Measurements from ENCODE around the gene BRPF1.

BRPF1 gene

DNA sequence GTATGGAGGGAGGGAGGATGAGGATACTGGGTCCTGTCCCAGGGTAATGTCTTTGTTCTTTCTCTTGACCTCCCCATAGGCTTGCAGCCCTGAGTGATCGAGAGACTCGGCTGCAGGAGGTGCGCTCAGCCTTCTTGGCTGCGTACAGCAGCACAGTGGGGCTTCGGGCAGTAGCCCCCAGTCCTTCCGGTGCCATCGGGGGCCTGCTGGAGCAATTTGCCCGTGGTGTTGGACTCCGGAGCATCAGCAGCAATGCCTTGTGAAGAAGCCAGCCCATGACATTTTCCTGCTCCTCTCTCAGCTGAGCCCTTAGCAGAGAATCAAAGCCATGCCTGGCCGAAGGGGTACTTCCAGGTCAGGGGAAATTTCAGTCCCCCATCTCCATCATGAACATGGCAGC lies 29.8 kb upstream of the BRPF1 start:
- DNase-seq, result no peak

DNA sequence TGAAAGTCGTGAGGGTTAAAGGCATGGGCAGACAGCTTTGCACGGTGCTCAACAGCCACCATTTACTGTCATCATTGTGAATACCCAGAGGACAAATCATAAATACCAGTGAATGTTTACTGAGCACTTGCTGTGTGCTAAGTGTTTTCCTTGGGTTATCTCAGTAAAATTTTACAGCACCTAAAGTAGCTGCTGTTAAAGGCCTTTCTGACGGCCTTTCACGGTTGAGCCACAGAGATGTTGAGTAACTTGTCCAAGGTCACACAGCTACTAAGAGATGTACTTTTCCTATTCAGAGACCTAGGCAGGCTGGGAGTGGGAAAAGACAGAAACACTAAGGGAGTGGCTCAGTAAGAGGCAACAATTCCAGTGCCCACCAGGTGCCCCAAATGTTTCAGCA lies 28.3 kb upstream of the BRPF1 start:
- DNase-seq, result no peak

DNA sequence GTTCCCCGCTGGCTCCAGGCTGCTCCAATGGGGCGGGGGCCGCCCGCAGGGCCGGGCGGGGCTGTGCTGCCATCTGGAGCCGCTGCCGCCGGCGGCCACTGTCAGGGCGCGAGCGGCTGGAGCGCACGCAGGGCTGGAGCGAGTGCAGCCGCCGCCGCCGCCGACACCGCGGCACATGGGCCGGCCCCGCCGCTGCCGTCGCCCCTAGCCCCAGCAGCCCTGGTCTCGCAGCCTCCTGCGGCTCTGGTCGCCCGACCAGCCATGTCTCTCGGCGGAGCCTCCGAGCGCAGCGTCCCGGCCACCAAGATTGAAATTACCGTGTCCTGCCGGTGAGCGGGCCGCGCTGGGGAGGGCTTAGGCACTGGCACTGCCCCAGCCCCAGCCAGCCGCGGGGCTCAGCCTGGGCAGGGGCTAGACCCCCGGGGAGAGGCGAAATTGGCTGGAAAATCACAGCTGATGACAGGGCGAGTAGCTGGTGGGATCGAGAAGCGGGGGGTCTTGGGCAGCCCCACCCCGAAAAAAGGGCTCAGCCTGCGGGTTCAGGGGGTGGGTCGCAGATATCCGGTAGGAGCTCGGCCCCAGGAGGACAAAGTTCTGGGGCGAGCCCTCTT lies 27.7 kb upstream of the BRPF1 start, which contains the start of gene CPNE9:
TSS of gene CPNE9 (plus strand) at position 98 of the 611 bp plus-strand sequence. CDS start at position 262, 164 bp downstream.
- DNase-seq, result no peak

DNA sequence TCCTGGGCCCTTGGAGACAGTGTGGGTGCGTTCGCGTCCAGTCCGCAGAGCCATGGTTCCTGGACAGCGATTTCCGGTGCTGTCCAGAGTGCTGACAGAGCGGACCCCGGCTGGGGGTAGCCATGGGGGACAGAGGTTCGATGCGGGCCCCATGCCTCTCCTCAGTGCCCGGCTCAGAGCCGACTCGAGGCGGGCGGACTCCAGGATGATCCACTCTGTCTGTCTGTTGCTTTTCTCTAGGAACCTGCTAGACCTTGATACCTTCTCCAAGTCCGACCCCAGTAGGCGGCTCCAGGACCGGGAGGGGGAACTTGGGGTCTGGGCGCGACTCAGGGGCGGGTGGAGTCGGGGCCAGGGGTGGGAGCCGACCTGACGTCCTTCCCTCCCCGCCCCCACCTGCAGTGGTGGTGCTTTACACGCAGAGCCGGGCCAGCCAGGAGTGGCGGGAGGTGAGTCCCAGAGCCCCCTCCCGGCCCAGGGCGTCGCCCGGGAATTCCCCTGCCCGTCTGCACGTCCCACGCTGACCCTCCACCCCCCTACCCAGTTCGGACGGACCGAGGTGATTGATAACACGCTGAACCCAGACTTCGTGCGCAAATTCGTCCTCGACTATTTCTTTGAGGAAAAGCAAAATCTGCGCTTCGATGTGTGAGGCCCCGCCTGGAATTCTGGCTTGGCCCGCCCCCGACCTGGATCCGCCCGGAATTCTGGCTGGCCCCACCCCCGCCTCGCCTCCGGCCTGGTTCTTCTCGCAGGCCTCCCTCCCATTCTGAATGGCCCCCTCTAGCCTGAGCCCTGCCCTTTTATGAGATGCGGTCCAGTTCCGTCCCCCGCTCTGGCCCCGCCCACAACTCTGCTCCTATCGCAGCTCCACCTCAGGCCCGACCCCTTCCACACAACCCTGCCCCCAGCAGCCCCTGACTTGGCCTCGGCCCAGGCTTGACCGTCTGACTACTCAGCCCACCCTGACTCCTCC lies 26.9 kb upstream of the BRPF1 start:
- no peak for DNase-seq

DNA sequence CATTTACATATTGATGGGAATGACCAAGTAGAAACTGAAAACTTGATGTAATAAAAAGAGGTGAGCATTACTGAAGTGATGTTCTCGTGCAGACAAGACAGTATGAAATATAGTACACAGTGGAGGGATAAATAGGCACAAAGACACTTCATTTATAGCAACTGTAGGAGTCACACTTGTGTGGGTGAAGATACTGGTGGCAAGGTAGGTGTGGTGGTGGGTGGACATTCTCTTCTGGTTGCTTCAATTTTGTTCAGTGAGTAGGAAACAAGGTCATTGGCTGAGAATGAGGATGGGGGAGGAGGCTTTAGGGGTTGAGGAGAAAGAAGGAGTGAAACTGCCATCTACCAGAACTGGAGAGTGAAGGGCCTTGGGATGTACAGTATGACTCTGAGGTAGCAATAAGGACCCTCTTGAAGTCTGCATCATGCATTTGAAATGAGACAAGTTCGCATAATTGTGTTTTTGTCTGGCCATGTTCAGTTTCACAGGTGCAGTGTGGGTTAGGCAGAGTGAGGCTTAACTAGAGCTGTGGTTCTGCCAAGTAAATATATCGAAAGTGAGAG lies 21.3 kb upstream of the BRPF1 start:
- no peak for DNase-seq

DNA sequence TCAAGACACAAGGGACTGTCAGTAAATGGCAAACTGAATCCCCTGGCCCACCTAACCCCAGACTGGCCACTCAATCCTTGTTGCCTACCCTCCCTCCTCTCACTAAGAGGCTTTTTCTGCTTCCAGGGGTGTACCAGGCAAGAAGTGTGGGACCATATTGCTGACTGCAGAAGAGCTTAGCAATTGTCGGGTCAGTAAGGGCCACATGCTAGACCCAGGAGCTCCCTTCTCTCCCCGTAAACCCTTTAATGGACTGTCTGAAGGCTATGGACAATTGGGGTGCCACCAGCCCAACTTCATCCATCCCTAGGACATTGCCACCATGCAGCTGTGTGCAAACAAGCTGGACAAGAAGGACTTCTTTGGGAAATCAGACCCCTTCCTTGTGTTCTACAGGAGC lies 19.1 kb upstream of the BRPF1 start:
- no peak for DNase-seq

DNA sequence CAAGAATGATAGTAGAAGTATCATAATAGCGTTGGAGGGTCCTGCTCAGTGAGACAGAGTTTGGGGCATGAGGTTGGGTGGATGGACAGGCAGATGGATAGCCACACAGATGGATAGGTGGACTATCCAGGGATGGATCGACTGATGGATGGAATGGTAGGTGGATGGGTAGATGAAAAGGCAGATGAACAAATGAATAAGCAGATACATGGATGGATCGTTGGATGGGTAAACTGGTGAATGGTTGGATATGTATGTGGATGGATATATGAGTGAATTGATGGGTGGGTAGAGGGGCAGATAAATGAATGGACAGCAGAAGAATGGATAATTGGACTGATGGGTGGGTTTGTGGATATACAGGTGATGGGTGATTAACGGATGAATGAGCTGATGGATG lies 18.4 kb upstream of the BRPF1 start:
- DNase-seq, result no peak

DNA sequence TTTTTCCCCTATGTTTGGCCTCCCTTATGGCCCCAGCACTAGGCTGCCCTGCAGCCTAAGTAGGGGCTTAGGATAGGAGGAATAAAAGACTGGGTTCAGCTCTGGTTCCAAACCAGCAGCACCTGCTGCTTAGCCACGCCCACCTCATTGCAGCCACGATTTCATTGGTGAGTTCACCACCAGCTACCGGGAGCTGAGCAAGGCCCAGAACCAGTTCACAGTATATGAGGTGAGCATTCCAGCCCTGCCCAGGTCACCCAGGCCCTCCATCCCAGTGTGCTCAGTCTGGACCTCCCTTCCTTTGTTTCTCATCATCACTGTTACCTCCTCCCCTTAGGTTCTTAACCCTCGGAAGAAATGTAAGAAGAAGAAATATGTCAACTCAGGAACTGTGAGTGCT lies 16.4 kb upstream of the BRPF1 start:
- no peak for DNase-seq

DNA sequence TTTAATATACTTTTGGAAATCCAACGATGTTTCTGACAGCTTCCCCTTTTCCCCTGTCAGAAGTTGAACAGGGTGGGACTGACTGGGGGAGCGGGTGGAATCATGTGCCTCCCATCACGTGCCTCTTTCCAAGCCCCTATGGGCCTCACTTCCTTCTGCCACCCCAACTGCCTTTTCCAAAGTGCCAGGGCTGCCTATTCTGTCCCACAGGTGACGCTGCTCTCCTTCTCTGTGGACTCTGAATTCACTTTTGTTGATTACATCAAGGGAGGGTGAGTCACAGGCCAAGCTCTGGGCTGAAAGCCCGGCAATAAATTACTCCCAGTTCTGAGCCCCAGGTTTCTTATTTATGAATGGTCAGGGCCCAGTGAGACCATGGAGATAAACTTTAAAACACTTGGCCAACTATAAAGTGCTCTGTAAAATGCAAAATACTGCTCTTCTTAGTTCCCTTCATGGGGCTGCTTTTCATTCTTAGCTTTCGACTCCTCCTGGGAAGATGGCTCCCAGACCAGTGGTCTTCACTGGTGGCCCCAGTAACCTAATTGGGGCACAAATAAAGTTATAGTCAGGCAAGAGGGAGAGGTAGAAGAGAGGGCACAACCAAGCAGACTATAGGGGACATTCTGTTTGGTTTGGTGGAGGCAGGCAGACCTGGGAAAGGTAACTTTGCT lies 15.6 kb upstream of the BRPF1 start:
- peak; percentile 91 for DNase-seq

DNA sequence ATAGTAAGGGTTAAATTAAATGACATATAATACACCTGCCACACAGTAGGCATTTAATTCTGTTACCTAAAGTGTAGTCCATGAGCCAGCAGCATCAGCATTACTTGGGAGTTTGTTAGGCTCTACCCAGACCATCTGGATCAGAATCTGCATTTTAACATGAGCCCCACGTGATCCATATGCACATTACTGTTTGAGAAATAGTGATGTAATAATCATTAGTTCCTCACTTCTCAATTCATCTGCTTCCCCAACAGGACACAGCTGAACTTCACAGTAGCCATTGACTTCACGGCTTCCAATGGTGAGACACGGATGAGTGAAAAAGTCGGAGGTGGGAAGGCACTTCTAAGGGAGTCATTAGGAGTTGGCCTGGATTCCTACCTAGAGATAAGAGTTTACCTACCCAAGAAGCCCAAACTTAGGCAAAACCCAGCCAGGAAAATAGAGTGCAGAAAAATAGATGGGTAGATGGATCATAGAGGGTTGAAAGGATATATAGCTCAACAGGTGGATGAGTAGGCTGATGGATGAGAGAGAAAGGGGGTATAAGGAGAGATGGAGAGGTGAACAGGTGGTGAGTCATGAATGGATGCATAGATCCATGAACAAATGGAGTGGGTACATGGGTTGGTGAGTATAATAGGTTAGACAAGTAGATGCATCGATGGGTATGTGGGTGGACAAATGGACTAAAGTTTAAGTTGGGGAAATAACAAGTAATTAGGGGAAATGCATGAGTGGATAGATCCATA lies 14.6 kb upstream of the BRPF1 start:
- DNase-seq, result no peak

DNA sequence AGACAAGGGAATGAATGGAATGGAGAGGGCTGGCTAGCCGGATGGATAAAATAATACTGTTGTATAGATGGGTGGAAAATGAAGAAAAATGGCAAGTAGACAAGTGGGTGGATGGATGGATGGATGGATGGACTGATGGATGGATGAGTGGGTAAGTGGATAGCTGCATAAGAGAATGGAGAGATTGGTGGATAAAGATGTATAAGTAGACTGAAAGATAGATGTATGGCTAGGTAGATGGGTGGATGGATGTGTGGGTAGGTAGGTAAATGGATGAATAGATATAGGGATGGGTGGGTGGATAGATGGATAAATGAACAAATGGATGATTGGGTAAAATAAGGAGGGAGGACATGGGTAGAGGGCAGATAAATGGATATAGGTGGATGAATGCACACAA lies 14.0 kb upstream of the BRPF1 start:
- no peak for DNase-seq

DNA sequence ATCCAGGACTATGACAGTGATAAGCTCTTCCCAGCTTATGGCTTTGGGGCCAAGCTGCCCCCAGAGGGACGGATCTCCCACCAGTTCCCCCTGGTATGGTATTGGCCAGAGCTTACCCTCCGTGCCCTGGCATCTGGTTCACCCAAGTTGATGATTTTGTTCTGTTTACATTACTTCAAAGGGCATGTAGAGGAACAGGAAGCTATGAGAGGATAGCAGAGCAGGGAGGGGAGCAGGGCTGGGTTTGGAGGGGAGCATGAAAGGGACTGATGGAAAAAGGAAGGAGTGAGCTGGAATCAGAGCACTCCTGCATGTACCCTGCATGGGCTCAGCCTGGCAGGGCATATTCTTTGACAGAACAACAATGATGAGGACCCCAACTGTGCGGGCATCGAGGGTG lies 13.4 kb upstream of the BRPF1 start:
- DNase-seq, result no peak

DNA sequence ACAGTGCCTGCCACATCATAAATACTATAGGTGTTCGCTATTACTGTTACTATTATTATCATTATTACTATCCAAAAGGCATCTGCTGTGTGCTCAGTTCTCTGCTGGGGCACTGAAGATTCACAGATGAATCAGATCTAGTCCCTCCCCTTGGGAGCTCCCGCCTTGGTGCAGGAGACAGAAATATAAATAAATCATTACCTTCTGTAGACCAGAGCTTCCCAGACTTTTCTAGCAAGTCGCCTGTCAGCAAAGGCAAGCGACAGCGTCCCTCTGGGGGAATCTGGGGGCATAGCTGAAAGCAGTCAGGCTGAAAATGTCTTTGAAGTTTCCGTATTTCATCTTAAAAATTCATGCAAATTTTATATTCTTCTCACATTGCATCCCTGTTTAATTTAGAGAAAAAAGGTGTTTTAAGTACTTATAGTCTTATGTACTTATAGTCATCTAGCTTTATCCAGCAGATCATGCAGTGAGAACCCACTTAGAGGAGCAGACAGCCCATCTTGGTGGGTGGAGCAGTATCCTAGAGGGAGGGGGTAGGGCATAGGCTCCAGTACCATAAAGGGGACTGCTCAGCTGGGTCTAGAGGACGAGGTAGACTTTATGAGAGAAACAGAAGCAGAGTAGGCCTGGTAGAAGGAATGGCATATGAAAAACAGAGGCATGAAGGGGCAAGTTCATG lies 10.4 kb upstream of the BRPF1 start:
- DNase-seq, result no peak

DNA sequence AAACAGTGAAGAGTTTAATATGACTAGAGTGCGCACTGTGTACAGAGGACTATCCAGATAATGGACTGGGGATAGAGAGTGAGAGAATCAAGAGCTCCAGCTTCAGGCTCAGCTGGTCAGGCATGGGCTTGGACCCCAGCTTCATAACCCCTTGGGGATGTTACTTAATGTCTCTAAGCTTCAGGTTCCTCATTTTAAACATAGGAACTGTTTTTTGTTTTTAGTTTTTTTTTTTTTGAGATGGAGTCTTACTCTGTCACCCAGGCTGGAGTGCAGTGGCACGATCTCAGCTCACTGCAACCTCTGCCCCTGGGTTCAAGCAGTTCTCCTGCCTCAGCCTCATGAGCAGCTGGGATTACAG lies 9.9 kb upstream of the BRPF1 start:
- DNase-seq, result no peak

DNA sequence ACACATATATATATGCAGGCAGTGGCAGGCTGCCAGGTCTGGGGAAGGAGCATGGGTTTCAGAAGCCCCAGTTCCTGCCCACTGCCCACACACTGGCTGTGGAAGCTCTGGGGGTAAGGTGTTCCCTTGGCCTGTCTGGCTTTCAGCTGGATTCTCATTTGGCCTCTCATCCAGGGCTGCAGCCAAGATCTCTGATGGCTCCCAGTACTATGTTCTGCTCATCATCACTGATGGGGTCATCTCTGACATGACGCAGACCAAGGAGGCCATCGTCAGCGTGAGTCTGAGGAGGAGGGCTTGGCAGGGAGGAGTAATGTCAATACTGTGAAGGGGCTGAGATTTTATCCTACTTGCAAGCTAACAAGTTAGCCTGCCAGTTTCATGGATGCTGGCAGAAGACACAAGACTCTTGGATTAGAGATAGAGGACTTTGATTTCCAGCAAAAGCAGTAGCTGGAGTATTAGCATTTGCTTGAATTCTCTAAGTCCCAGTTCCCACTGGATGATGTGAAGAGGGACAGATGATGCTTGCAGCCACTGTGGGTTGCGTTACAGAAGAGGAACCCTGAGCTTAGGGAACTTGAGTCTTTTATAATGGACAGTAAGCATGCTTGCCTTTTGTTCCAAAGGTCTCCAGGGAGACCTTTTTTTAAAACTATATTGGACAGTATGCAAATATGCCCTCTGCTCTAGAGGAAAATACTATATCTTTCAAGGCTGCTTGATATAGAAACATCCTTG lies 5.6 kb upstream of the BRPF1 start:
- DNase-seq, result no peak

DNA sequence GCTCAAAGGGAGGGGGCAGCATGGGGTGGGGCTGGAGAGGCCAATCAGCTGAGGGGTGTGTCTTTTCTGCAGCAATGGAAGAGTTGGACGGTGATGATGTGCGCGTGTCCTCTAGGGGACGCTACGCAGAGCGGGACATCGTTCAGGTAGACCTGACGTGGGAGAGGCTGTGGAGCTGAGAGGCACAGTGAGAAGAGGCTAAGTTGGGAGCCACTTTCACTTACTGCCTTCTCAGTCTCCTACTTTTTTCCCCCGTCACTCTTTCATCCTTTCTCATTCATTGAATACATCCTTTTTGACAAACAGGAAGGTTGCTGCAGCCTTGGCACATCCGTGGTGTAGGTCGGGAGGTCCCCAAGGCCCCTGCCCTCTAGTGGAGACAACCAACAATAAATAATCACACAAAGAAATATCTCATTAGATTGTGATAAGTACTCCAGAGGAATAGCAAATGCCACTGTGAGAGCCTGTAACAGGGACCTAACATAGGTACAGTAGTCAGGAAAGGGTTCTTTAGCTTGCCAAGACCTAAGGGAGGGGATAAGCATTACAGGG lies 4.4 kb upstream of the BRPF1 start:
- no peak for DNase-seq

DNA sequence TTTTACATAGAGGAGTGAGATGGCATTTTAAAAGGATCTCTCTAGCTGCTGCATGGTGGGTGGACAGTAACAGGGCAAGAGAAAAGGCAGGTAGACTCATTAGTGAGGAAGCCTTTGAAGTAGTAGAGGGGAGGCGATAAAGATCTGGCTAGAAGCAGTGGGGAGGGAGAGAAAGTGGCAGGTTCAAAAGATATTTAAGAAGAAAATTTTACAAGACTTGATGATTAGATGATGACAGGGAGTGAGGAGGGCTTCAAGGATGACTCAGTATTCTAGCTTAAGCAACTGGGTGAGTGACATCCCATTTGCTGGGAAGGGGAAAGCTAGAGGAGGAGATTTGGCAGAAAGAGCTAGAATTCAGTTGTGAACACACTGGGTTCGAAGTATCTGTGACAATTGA lies 3.8 kb upstream of the BRPF1 start:
- no peak for DNase-seq

DNA sequence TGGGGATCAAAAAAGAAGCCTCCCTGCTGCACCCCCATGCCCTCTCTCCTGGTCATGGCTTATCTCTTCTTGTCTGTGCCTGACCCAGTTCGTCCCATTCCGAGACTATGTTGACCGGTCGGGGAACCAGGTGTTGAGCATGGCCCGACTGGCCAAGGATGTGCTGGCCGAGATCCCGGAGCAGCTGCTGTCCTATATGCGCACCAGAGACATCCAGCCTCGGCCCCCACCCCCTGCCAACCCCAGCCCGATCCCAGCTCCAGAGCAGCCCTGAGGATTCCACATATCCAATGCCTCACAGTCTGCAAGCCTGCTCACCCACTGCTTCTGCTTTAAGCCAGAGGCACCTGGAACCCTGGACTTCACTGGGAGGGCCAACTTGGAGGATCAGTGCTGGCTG lies 2.1 kb upstream of the BRPF1 start:
- no peak for DNase-seq

DNA sequence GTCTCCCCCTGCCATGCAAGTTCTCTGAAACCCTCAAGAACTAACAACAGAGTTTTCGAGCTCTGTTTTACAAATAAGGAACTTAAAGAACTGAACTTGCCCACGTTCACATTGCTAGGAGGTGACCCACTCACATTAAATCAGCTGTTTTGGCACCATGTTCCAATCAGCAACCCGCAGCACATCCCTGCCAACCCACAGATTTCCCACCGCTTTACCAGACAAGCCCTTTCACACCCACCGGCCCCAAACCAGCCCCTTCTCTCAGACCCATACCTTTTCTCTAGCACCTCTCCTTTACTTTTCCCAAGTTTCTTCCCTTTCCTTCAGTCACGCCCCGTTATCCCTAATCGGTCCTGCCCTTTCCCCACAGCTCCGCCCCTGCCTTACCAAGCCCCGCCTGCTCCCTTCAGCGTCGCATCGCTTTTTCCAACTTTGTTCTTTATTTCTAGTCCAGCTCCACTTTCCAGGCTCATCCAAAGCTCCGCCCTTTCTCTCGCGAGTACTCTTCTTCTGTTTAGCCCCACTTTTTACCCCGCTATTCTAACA lies 804 bp upstream of the BRPF1 start:
- DNase-seq, result peak; percentile 59

DNA sequence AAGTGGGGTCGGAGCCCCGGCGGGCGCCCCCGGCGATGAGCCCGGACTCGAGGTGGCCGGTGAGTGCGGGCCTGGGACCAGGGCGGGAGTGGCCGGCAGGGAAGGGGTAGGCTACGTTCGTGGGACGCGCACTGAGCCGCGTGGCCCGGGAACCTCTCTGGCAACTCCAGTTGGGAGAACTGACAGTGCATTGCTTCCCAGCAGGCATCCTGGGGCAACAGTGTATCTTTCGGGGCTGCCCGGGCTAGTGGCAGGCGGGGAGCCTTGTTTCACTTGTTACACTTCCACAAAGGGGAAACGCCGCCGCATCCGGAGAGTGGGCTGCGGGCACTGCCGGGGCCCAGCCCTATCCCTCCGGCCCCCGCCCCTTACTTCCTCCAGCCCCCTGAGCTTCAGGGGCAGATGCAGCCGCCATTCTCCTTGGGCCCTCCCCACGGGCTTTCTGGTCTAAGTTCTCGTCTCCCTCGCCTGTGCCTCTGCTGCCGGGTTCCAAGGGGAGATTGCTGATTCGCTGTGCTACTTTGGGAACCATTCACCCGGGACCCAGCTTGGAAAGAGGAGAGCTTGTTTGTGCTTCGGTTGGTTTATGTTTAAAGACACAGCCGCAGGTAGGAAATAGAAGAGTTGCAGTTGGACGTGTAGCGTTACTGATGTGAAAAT lies 675 bp downstream of the BRPF1 start:
- DNase-seq, result no peak
